Measurements from ENCODE around the gene DIS3L2.
A peak's percentile ranks its signal among the peaks of the same experiment; 100 is the strongest.
"Not testable (repeated sequence)": the region's sequence is repeated elsewhere in the genome, so short reads cannot be mapped to it uniquely, and the experiment has no call there.

DIS3L2 gene

DNA sequence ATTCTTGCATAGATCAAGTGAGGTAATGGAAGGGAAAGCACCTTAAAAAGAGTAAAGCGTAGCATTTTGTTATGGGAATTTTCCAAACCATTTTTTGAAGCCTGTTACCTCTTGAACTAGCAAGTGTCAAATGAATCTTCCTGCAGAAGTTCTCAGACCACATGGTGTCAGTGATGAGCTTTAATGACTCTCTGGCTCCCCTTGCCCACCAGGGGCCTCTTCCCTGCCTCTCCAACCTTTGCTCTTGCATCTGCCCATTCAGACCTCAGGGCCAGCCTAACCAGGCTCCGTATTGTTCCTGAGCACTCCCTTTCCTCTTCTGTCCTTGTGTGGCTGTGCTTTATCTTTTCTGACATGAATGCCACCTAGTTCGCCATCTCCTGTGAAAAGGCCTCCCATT, 155.9 kb downstream of the DIS3L2 start:
- DNase-seq: no peak

DNA sequence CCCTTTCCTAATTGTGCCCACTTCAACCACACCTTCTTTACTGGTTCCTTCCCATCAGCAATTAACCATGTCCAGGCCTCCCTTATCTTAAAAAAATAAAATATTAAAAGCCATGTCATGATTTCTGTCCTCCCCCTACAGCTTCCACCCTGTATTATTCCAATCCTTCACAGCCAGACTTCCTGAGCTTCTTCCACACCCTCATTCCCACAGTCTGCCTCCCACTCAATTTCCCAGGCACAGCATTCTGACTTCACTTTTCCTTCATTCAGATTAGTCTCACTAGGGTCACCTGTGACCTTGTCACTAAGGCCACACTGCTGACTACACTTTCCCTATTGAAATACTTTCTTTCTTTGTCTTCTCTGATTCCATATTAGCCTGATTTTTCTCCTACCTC, 159.4 kb downstream of the DIS3L2 start:
- DNase-seq: peak; percentile 5

GRCh38 chr2:232124309-232124708, 162.8 kb downstream of the DIS3L2 start:
- DNase-seq: no peak

GRCh38 chr2:232126301-232127099, 165.0 kb downstream of the DIS3L2 start:
- no peak for DNase-seq

GRCh38 chr2:232129483-232129882, 168.0 kb downstream of the DIS3L2 start:
- no peak for DNase-seq

DNA sequence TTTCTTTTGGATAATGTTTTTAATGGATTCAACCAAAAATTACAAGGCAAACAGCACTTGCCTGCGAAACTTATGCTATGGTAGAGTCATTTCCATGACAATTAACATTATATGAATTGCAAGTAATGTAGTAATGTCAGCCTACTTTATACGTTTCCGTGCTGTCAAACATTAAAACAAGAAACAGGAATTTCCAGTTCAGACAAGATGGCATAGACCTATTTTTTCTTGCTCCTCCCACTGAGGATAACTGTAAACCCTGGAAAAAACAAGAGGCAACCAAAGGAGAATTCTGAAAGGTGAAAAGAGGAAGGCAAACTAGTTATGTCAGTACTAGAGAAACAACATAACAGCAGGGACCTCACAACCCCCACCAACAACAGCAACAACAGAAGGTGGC, 170.7 kb downstream of the DIS3L2 start:
- DNase-seq: peak; percentile 2

DNA sequence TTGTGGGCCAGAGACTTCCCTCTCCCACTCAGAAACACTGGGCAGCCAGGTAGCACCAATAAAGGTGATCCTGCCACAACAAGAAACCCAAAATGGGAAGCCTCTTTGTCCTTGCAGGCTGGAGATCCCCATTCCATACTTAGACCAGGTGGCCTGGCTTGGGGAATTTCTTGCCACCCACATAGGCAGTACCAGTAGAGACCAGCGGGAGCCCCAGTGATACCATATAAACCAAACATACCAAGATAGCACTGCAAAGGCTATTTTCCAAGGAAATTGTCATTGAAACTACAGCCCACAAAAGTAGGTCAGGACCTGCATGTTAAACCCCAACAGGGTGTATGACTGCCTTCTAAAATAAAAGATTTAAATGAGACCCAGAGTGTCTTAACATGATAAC, 171.6 kb downstream of the DIS3L2 start:
- DNase-seq: no peak

DNA sequence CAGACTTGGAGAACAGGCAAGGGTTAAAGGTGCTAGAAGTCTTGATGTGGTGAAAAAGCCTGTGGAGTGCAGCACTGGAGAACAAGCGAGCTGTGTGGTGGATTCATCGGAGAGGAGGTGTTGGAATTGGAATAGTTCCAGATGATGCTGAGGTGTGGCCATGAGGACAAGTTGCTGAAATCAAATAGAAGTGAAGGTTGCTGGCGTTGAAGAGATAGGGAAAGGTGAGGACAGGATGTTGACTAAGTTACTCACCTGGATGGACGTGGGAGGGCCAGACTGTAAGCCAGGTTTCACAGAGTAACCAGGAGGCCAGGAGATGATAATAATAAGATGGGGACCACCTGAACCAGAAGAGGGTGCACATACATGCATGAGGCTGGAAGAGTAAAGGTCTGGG, 173.4 kb downstream of the DIS3L2 start:
- DNase-seq: no peak

GRCh38 chr2:232137356-232138147, 176.0 kb downstream of the DIS3L2 start:
- DNase-seq: no peak

- no peak for DNase-seq
Observed at GRCh38 chr2:232138441-232138840, 176.9 kb downstream of the DIS3L2 start.

GRCh38 chr2:232139171-232139594, 177.7 kb downstream of the DIS3L2 start:
- DNase-seq: no peak

DNA sequence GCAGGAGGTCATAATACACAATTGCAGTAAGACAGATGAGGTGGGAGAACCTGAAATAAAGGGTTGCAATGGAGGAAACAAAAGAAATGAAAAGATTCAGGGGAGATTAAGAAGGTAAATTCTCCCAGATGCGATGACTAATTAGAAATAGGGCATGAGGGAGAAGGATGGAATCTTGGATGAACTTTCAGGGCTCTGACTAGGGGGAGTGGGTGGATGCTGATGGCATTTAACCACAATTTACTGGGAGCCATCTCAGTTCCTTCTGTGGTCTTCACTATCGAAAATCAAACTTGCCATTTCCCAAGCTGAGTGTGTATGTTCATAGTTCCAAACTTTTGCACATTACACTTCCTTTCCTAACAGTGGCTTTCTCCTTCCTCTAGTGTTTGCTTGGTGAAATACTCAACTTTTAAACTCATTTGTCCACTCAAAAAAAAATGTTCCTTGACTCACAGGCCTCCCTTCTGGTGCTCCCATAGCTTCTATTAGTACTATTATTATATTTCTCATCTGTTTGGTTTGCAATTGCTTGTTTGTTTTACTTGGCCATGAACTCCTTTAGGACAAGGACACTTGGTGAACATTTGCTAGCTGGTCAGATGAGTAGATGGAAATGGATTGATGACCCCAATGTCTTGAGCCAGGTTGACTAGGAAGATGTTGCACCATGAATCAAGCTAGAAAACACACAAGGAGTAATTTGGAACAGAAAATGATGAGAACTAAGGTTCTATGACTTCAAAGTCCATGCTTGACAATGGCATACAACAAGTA, 178.5 kb downstream of the DIS3L2 start:
- no peak for DNase-seq

DNA sequence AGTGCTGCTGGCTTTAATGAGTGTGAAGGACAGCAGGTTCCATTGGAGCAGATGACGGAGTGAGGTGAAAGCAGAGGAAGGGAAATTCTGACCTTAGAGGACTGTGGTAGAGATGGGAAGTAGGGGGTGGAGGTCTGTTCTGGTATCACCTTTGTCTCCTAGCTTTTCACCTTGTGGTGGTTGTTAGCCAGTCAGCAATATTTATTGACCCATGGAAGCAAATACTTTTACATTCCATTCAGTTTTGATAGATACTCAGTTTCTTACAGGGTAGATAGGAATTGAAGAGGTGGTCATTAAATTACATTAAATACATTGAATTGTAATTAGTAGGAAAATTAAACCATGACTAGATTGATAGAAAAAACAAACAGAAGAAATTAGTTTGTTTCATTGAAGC, 180.1 kb downstream of the DIS3L2 start:
- no peak for DNase-seq

- peak; percentile 16 for DNase-seq
Observed at GRCh38 chr2:232142049-232142448, 180.5 kb downstream of the DIS3L2 start.

DNA sequence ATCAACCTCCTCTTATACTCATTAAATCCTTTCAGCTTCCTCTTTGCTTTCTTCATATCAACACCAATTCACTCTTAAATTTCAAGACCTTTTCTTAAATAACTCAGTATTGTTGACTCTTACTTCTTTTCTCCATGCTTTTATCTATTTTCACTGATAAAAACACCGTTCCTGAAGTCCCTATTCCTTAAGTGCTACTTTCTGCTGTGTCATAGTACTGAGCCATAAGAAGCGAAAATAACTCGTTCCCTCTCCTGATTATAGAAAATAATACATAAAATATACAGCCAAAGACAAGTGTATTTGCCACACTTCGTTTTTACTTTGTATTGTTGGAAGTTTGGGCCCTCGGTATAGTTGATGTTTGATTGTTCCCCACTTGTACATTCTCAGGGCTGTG, 181.0 kb downstream of the DIS3L2 start:
- no peak for DNase-seq

- DNase-seq: no peak
Observed at GRCh38 chr2:232146294-232146693, 184.8 kb downstream of the DIS3L2 start.

- DNase-seq: no peak
Observed at GRCh38 chr2:232147440-232148077, 186.0 kb downstream of the DIS3L2 start.

DNA sequence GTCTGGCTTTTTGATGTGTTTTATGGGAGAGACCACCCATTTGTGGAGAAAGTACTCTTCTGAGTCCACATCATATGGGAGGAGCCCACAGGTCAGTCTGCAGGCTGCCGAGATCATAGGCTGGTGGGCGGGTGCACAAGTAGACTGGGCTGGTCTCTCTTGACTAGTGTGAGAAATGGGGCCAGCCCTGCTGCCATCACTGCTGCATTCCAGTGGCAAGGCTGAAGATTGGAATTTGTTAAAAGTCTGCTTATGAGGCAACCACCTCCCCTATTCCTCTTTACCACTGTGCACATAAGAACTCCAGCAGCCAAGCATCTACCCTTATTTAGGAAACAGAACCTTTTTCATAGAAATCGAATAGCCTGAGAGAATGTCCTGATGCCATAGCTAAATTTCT, 200.7 kb downstream of the DIS3L2 start:
- no peak for DNase-seq

DNA sequence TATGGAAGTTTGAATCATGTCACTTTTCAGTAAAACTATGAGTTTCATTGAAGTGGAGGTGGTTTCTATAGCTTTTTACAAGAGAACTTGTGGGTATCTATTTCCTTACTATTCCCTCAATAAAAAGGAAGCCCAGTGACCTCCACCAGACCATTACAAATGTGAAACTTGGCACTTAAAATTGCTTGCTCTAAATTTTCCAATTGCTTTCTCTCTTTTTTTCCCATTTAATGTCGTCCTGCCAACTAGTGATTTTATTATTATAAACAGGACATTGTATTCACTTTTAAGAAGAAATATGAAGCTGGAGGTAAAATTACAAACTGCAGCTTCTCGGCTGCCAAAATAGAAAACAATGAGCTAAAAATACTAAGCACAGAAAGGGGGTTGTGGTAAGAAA, 208.9 kb downstream of the DIS3L2 start:
- DNase-seq: no peak

GRCh38 chr2:232174662-232175061, 213.1 kb downstream of the DIS3L2 start:
- DNase-seq: no peak

DNA sequence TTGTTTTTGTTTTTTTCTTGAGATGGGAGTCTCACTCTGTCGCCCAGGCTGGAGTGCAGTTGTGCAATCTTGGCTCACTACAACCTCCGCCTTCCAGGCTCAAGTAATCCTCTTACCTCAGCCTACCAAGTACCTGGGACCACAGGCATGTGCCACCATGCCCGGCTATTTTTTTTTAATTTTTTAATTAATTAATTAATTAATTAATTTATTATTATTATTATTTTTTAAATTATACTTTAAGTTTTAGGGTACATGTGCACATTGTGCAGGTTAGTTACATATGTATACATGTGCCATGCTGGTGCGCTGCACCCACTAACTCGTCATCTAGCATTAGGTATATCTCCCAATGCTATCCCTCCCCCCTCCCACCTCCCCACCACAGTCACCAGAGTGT, 215.1 kb downstream of the DIS3L2 start:
- DNase-seq: not testable (repeated sequence)

GRCh38 chr2:232183279-232183678, 221.8 kb downstream of the DIS3L2 start:
- no peak for DNase-seq
